HepG2 (cell line): ENCODE results near the gene TGFBR1.

Experiments
- CHCHD3 ChIP-seq: sonication (generic); formaldehyde crosslinking; IDR thresholded peaks from 2 replicates; pipeline ENCODE4 v1.8.0; 2022; ENCODE audit warnings: mild to moderate bottlenecking, missing genetic modification reagents, moderate library complexity
- EZH2 ChIP-seq: conservative IDR thresholded peaks from 2 replicates; pipeline ENCODE4 v1.6.1; 2012; ENCODE audit warnings: mild to moderate bottlenecking, low read depth, low read length, moderate library complexity
- KDM1A ChIP-seq: IDR thresholded peaks from 2 replicates; pipeline ENCODE4 v1.6.1; 2016; ENCODE audit warnings: missing compliant biosample characterization
- MXD3 ChIP-seq: IDR thresholded peaks from 2 replicates; pipeline ENCODE4 v1.6.1; 2016; ENCODE audit warnings: mild to moderate bottlenecking, missing biosample characterization, missing genetic modification reagents
- MYC ChIP-seq: sonication (generic); formaldehyde crosslinking; IDR thresholded peaks from 2 replicates; pipeline ENCODE4 v1.9.0; 2021; ENCODE audit warnings: missing genetic modification reagents, borderline replicate concordance
- PRDM4 ChIP-seq: sonication (generic); formaldehyde crosslinking; IDR thresholded peaks from 2 replicates; pipeline ENCODE4 v1.9.0; 2021; ENCODE audit warnings: missing genetic modification reagents, borderline replicate concordance
- ZNF280B ChIP-seq: sonication (generic); formaldehyde crosslinking; IDR thresholded peaks from 2 replicates; pipeline ENCODE4 v1.5.0; 2020; ENCODE audit warnings: missing genetic modification reagents, mild to moderate bottlenecking, borderline replicate concordance

GRCh38 chr9:99197124-99197630 lies 92.3 kb downstream of the TGFBR1 start:
- TF ChIP-seq MXD3 (CRISPR knock-in tag) (no peak), PRDM4 (CRISPR knock-in tag) (no peak), MYC (CRISPR knock-in tag) (no peak), EZH2 (no peak), KDM1A (CRISPR knock-in tag) (no peak), CHCHD3 (no peak), ZNF280B (CRISPR knock-in tag) (no peak)
